ENCODE data around the gene UGCG.
A peak's percentile ranks its signal among the peaks of the same experiment; 100 is the strongest.
"Not testable (repeated sequence)": the region's sequence is repeated elsewhere in the genome, so short reads cannot be mapped to it uniquely, and the experiment has no call there.

The UGCG gene

GRCh38 chr9:111891910-111892499 lies 4.6 kb upstream of the UGCG start:
- no peak for DNase-seq

- DNase-seq = no peak
Measured at GRCh38 chr9:111896942-111897600, 457 bp downstream of the UGCG start.

- peak; percentile 37 for DNase-seq
Measured at GRCh38 chr9:111897601-111898137, 1.1 kb downstream of the UGCG start.

GRCh38 chr9:111898331-111899096 lies 1.9 kb downstream of the UGCG start:
- no peak for DNase-seq

GRCh38 chr9:111900151-111900857 lies 3.7 kb downstream of the UGCG start:
- no peak for DNase-seq

- no peak for DNase-seq
Measured at GRCh38 chr9:111900858-111901612, 4.4 kb downstream of the UGCG start.

- DNase-seq = peak; percentile 64
Measured at GRCh38 chr9:111902391-111903139, 6.0 kb downstream of the UGCG start.

GRCh38 chr9:111903535-111903934 lies 6.9 kb downstream of the UGCG start:
- not testable (repeated sequence) for DNase-seq

GRCh38 chr9:111904026-111904425 lies 7.4 kb downstream of the UGCG start:
- no peak for DNase-seq

- DNase-seq = peak; percentile 0
Measured at GRCh38 chr9:111904891-111905291, 8.3 kb downstream of the UGCG start.

GRCh38 chr9:111907147-111907546 lies 10.5 kb downstream of the UGCG start:
- DNase-seq = no peak

GRCh38 chr9:111909444-111909843 lies 12.8 kb downstream of the UGCG start:
- peak; percentile 0 for DNase-seq

GRCh38 chr9:111910428-111910827 lies 13.8 kb downstream of the UGCG start:
- no peak for DNase-seq

GRCh38 chr9:111913159-111913558 lies 16.5 kb downstream of the UGCG start:
- no peak for DNase-seq

- no peak for DNase-seq
Measured at GRCh38 chr9:111914749-111915424, 18.3 kb downstream of the UGCG start.

- DNase-seq = no peak
Measured at GRCh38 chr9:111915425-111915758, 18.8 kb downstream of the UGCG start.

GRCh38 chr9:111916234-111916645 lies 19.6 kb downstream of the UGCG start:
- DNase-seq = no peak

- no peak for DNase-seq
Measured at GRCh38 chr9:111917201-111917600, 20.6 kb downstream of the UGCG start.

- no peak for DNase-seq
Measured at GRCh38 chr9:111917980-111918379, 21.4 kb downstream of the UGCG start.

- DNase-seq = no peak
Measured at GRCh38 chr9:111919875-111920274, 23.3 kb downstream of the UGCG start.

- no peak for DNase-seq
Measured at GRCh38 chr9:111920531-111920930, 23.9 kb downstream of the UGCG start.

Measured in HCEC 1CT (cell line).